Nephron (organoid): ENCODE data around the gene RRP7A.
"Not testable (repeated sequence)": the region's sequence is repeated elsewhere in the genome, so short reads cannot be mapped to it uniquely, and the experiment has no call there.

Experiments
- H3K27ac Mint-ChIP-seq, 3 experiments: 2 replicates each; pipeline ENCODE4 v1.8.0; 2020; ENCODE audit warnings: mixed read lengths in 3 of 3, mild to moderate bottlenecking in 2 of 3, moderate library complexity in 1 of 3
- H3K27me3 Mint-ChIP-seq: 2 replicates; pipeline ENCODE4 v1.8.0; 2021; ENCODE audit warnings: low read depth, mild to moderate bottlenecking, moderate library complexity, mixed read lengths
- H3K36me3 Mint-ChIP-seq: 2 replicates; pipeline ENCODE4 v1.8.0; 2020; ENCODE audit warnings: low read depth, mixed read lengths
- H3K4me1 Mint-ChIP-seq: 2 replicates; pipeline ENCODE4 v1.8.0; 2020; ENCODE audit warnings: mixed read lengths
- H3K4me3 Mint-ChIP-seq, 3 experiments: 2 replicates each; pipeline ENCODE4 v1.8.0; 2020; ENCODE audit warnings: mild to moderate bottlenecking in 3 of 3, mixed read lengths in 3 of 3, moderate library complexity in 2 of 3
- H3K9me3 Mint-ChIP-seq: 2 replicates; pipeline ENCODE4 v1.8.0; 2020; ENCODE audit warnings: mixed read lengths
- CTCF ChIP-seq, 3 experiments: fragments of 200-600 bp; sonication (generic); IDR thresholded peaks; one replicate each; pipeline ENCODE4 v1.5.0; 2021; ENCODE audit warnings: antibody characterized with exemption in 3 of 3; ENCODE audit not compliant: unreplicated experiment in 3 of 3

RRP7A gene

GRCh38 chr22:42493393-42493792, 26.2 kb downstream of the RRP7A start:
- TF ChIP-seq CTCF (IDR thresholded peaks at IDR 0.05; ENCODE audit: unreplicated experiment in 3 of 3) = no peak
- peak overlapping the region in 1 of 3 experiments; percentile 65 for H3K27ac Mint-ChIP-seq
- H3K27me3 Mint-ChIP-seq = peaks cover 12% of the 10 kb centered on the region
- no peaks in the 10 kb centered on the region for H3K36me3 Mint-ChIP-seq
- no peak overlapping the region for H3K4me3 Mint-ChIP-seq
- H3K9me3 Mint-ChIP-seq = no peaks in the 10 kb centered on the region
- no peaks in the 10 kb centered on the region for H3K4me1 Mint-ChIP-seq

- H3K27ac Mint-ChIP-seq = no peak overlapping the region
- H3K4me1 Mint-ChIP-seq = no peaks in the 10 kb centered on the region
- H3K9me3 Mint-ChIP-seq = no peaks in the 10 kb centered on the region
- TF ChIP-seq CTCF (IDR thresholded peaks at IDR 0.05; ENCODE audit: unreplicated experiment in 3 of 3) = no peak
- no peaks in the 10 kb centered on the region for H3K36me3 Mint-ChIP-seq
- H3K4me3 Mint-ChIP-seq = no peak overlapping the region
- H3K27me3 Mint-ChIP-seq = peaks cover 8% of the 10 kb centered on the region
These were observed 27.3 kb downstream of the RRP7A start for GRCh38 chr22:42492323-42492690.

- H3K27me3 Mint-ChIP-seq = peaks cover 8% of the 10 kb centered on the region
- no peak for TF ChIP-seq CTCF (IDR thresholded peaks at IDR 0.05; ENCODE audit: unreplicated experiment in 3 of 3)
- H3K4me3 Mint-ChIP-seq = no peak overlapping the region
- H3K27ac Mint-ChIP-seq = no peak overlapping the region
- no peaks in the 10 kb centered on the region for H3K36me3 Mint-ChIP-seq
- H3K9me3 Mint-ChIP-seq = no peaks in the 10 kb centered on the region
- no peaks in the 10 kb centered on the region for H3K4me1 Mint-ChIP-seq
These were observed 29.3 kb downstream of the RRP7A start for GRCh38 chr22:42490243-42490832.

- H3K27ac Mint-ChIP-seq = no peak overlapping the region
- no peaks in the 10 kb centered on the region for H3K9me3 Mint-ChIP-seq
- H3K4me3 Mint-ChIP-seq = no peak overlapping the region
- H3K4me1 Mint-ChIP-seq = no peaks in the 10 kb centered on the region
- H3K36me3 Mint-ChIP-seq = no peaks in the 10 kb centered on the region
- TF ChIP-seq CTCF (IDR thresholded peaks at IDR 0.05; ENCODE audit: unreplicated experiment in 3 of 3) = no peak
- peaks cover 9% of the 10 kb centered on the region for H3K27me3 Mint-ChIP-seq
These were observed 30.6 kb downstream of the RRP7A start for GRCh38 chr22:42489000-42489399.

GRCh38 chr22:42484506-42484905, 35.1 kb downstream of the RRP7A start:
- Mint-ChIP-seq H3K4me1 (no peaks in the 10 kb centered on the region), H3K4me3 (no peak overlapping the region), H3K27me3 (peaks cover 14% of the 10 kb centered on the region), H3K9me3 (no peaks in the 10 kb centered on the region), H3K36me3 (no peaks in the 10 kb centered on the region), H3K27ac (peak overlapping the region in 1 of 3 experiments; percentile 55)
- no peak for TF ChIP-seq CTCF (IDR thresholded peaks at IDR 0.05; ENCODE audit: unreplicated experiment in 3 of 3)

GRCh38 chr22:42483610-42484223, 35.9 kb downstream of the RRP7A start:
- H3K36me3 Mint-ChIP-seq, H3K4me3 Mint-ChIP-seq, H3K4me1 Mint-ChIP-seq, H3K27ac Mint-ChIP-seq, H3K9me3 Mint-ChIP-seq: not testable (repeated sequence)
- peaks cover 13% of the 10 kb centered on the region for H3K27me3 Mint-ChIP-seq
